ENCODE data around the gene CLDN7.

DNA sequence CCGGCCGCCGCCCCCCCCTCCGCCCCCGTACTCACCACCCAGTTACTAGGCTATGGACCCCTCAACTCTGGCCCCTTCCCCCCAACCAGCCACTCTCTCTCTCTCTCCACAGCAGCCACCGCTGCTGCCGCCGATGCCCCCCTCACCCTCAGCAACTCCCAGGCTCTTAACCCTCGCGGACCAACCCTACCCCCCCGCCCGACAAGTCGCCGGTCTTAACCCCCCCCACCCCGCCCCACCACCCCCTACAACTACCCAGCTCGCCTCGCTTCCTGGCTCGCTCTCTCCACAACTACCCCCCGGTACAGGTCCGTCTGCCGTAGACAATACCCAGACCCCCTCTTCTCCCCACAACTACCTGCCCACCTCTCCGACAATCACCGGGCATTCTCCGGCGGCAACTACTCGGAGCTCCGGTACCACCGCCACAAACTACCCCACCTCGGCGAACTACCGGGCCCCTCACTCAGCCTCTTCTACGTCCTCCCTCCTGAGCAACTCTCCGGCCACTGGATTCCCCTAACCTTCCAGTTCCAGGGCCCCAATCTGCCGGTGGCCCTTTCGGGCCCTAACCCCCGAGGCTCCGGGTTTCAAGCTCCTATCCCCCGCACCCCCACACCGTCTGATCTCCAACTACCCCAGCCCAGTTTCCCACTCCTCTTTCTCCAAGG lies 23.7 kb downstream of the CLDN7 start:
- TF ChIP-seq GATA2 (IDR thresholded peaks at IDR 0.05; ENCODE audit: low read depth, low read length) (no peak), GATA3 (IDR thresholded peaks at IDR 0.05; ENCODE audit: low read depth, low read length) (no peak)

All from SH-SY5Y (cell line).